ENCODE results near the gene PFAS.
"Not testable (repeated sequence)": the region's sequence is repeated elsewhere in the genome, so short reads cannot be mapped to it uniquely, and the experiment has no call there.

Gene PFAS, protein sequence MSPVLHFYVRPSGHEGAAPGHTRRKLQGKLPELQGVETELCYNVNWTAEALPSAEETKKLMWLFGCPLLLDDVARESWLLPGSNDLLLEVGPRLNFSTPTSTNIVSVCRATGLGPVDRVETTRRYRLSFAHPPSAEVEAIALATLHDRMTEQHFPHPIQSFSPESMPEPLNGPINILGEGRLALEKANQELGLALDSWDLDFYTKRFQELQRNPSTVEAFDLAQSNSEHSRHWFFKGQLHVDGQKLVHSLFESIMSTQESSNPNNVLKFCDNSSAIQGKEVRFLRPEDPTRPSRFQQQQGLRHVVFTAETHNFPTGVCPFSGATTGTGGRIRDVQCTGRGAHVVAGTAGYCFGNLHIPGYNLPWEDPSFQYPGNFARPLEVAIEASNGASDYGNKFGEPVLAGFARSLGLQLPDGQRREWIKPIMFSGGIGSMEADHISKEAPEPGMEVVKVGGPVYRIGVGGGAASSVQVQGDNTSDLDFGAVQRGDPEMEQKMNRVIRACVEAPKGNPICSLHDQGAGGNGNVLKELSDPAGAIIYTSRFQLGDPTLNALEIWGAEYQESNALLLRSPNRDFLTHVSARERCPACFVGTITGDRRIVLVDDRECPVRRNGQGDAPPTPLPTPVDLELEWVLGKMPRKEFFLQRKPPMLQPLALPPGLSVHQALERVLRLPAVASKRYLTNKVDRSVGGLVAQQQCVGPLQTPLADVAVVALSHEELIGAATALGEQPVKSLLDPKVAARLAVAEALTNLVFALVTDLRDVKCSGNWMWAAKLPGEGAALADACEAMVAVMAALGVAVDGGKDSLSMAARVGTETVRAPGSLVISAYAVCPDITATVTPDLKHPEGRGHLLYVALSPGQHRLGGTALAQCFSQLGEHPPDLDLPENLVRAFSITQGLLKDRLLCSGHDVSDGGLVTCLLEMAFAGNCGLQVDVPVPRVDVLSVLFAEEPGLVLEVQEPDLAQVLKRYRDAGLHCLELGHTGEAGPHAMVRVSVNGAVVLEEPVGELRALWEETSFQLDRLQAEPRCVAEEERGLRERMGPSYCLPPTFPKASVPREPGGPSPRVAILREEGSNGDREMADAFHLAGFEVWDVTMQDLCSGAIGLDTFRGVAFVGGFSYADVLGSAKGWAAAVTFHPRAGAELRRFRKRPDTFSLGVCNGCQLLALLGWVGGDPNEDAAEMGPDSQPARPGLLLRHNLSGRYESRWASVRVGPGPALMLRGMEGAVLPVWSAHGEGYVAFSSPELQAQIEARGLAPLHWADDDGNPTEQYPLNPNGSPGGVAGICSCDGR (N-terminal part only)

DNA sequence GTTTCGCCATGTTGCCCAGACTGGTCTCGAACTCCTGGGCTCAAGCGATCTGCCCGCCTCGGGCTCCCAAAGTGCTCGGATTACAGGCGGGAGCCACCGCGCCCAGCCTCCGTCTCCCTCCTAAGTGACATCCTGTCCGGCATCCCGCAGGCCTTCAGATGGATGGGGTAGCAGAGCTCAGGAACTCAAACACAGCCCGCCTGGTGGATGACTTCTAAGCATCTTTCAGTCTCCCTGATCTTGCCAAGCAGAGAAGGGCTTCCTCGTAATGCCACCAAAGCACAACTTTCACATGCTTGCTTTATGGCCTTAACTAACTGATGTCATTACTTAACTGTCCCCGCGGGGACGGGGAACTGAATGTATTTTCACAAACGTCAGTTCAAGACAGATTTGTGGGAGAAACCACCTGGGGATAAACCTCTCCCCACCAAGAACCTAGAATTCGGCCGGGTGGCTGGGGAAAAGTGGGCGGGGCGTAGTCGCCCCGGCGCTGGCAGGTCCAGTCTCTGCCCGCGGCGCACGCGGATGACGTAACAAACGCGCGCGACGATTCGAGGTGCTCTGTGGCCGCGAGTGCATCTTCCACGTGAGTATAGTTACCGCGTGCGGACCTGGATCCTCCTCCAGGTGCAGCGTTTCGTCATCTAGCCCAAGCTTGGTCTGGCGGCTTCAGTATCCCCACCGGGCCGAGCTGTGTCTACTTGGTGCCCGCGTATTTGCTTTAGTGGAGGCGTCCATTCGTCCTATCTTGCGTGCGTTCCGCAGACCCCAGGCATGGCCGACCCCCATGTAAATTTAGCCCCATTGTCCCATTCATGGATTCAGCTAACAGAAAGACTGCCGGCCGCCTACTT, at the start of gene PFAS:
Gene PFAS (plus strand): TSS at position 539 of the 857 bp plus-strand sequence. CDS start 4,649 bp downstream, outside the sequence.
- DNase-seq (ENCODE audit: low read depth, low spot score): peak; percentile 62

DNA sequence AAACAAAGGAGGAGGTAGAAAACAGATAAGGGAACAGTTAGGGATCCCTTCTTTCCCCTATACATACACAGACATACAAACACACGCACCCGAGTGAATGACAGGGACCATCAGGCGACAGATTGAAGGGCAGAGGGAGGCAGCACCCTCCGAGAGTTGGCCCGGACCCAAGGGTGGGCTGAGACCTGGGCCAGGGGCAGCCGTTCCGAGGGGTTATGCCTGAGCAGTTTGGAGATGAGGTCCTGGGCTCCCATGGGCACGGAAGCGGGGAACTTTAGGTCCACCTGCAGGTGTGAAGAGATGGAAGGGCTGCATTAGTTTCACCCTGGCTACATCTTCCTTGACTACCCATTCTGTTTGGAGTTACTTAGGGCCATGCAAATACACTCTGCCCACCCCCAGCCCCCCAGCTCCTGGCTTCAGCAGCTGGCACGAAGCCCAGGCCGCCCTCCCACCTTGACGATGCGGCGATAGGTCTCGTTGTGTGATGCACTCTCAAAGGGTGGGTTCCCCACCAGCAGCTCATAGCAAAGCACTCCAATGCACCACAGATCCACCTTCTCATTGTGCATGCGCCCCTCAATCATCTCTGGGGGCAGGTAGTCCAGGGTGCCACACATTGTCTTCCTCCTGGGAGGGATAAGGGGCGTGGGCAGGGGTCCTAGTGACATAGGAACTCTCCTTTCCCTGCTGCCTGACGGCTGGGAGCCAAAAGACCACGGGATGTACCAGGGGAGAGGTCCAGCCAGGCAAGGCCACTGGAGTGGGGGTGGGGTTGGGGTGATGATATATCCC, 44.1 kb upstream of the PFAS start:
- DNase-seq (ENCODE audit: low read depth, low spot score): no peak

DNA sequence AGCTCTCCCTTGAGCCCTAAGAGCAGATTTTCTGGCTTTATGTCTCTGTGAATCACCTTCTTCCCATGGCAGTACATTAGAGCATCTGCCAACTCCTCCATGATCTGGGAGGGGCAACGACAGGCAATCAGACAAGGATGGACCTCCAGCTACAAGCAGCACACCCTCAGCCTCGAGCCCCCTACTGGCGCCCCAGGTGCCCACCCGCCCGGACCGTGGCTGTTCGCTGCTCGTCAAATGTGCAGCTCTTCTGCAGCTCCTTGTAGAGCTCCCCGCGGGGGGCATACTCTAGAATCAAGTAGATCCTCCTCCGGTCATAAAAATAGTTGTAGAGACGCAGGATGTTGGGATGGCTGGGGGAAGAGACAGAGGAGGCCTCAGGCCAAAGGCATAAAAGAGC, 42.6 kb upstream of the PFAS start:
- no peak for DNase-seq (ENCODE audit: low read depth, low spot score)

DNA sequence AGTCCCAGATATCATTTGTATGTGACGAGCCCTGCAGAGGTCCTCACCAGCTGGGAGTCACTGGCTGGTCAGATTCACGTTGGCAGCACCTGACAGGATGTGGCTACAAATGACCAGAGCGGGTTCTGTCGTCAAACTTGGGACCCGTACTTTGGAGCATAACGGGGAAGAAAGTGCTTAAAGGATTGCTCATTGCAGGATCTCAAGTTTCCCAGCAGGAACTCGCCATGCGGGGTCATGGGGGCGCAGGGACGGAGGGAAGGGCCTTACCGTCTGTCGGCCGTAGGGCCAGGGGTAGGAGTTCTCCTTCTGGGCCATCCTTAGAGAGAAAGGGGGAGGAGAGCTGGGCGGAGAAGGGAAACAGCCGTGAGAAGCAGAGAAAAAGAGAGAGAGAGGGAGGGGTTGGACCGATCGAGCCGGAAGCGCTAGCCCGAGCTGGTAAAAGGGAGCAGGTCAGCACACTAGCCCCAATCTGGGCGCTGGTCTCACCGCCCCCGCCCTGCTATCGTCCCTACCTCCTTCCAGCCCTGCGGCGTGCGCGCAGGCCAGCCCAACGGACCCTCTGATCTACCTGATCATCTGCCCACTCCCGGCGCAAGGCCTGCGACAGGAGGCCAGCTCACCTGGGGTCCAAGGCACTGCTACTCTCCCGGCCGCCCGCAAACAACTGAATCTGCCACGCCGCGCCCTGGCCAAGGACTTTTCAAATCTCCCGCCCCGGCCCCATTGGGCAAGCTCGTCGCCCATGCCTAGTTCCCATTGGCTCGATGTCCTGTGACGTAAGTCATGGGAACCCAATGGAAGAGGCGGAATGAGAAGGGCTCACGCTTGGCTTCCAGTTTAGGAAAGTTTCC, 39.0 kb upstream of the PFAS start, which contains the start of gene AURKB:
Gene AURKB (minus strand): TSS at position 669 of the 854 bp plus-strand sequence. CDS start 351 bp downstream, at position 318.
- DNase-seq (ENCODE audit: low read depth, low spot score): peak; percentile 72

DNA sequence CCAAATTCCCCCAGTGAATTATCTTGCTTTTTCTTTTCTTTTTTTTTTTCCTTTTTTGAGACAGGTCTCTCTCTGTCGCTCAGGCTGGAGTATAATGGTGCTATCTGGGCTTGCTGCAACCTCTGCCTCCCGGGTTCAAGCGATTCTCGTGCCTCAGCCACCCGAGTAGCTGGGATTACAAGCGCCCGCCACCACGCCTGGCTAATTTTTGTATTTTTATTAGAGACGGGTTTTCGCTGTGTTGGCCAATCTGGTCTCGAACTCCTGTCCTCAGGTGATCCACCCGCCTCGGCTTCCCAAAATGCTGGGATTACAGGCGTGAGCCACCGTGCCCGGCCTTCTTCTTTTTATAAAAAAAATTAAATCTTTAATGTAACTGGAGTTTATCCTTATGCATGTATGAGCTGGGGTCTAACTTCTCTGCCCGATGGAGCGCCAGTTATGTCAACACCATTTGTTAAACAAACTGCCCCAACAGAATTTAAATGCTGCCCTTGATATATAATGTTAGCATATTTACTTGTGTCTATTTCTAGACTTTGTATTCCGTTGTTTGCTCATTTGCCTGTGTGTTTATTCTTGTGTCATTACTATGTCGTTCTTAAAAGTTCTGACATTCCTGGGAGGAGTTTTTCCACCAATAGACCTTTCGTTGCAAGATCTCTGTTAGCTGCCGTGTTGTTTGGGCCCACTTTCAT, 38.2 kb upstream of the PFAS start:
- DNase-seq (ENCODE audit: low read depth, low spot score): no peak

DNA sequence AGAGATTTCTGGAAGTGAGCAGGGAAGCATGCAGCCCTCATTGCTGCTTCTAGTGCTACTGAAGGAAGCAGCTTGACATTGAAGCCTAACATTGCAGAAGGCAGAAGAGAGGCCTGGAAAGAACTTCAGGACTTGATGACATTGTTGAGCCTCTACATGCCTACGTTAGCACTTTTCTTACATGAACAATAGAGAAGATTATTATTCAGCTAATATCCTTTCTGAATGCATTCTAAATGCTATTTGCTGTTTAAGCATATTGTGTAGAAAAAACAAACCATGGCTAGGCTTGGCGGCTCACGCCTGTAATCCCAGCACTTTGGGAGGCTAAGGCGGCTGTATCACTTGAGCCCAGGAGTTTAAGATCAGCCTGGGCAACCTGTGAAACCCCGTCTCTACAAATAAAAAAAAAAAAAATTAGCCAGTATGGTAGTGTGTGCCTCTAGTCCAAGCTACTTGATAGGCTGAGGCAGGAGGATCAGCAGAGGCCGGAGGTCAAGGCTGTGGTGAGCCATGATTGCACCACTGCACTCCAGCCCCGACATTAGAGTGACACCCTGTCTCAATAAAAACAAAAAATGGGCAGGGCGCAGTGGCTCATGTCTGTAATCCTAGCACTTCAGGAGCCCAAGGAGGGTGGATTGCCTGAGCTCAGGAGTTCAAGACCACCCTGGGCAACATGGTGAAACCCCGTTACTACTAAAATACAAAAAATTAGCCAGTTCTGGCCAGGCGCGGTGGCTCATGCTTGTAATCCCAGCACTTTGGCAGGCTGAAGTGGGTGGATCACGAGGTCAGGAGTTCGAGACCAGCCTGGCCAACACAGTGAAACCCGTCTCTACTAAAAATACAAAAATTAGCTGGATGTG, 36.5 kb upstream of the PFAS start:
- DNase-seq (ENCODE audit: low read depth, low spot score): no peak

DNA sequence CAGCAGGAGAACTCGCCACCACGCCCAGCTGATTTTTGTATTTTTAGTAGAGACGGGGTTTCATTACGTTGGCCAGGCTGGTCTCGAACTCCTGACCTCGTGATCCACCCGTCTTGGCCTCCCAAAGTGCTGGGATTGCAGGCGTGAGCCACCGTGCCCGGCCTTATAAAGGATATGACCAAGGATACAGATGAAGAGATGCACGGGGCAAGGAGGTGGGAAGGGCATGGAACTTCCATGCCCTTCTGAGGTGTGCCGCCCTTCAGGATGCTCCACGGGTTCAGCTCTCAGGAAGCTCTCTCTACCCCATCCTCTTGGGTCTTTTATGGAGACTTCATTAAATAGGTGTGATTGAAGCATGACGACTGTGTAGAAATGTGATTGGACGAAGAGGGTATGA, 35.1 kb upstream of the PFAS start:
- not testable (repeated sequence) for DNase-seq (ENCODE audit: low read depth, low spot score)

DNA sequence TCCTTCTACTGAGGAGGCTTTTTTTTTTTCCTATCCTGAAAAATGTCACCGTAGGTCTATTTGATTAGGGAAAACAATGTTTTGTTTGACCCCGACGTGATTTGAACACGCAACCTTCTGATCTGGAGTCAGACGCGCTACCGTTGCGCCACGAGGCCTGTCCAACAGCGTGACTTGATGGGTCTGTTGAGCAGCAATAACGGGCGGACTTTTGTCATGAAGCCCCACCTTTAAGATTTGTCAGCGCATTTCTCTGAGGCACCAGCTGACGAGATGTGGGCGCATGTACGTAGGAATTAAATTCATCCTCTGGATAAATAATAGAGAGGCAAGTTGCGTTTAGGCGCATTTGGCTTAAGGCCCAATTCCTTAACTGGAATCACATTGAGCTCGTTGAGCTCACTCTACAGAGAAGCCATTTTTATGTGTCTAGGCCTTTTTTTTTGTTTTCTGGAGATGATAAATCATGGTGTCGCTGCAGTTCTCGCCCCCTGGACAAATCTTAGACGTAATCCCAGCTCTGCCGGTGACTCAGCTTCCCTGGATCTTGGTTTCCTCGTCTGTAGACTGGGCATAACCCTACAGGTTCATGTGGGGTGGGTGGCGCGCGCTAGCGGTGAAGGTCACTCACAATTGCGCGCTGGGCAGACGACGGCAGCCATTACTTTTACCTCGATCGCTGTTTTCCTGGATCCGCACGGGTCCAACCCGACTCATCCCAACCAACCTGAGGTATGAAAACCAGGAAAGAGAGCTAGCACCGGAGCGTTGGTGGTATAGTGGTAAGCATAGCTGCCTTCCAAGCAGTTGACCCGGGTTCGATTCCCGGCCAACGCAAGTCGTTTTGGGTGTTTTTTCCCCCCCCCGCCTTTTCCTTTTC, 28.1 kb upstream of the PFAS start:
- DNase-seq (ENCODE audit: low read depth, low spot score): peak; percentile 83

DNA sequence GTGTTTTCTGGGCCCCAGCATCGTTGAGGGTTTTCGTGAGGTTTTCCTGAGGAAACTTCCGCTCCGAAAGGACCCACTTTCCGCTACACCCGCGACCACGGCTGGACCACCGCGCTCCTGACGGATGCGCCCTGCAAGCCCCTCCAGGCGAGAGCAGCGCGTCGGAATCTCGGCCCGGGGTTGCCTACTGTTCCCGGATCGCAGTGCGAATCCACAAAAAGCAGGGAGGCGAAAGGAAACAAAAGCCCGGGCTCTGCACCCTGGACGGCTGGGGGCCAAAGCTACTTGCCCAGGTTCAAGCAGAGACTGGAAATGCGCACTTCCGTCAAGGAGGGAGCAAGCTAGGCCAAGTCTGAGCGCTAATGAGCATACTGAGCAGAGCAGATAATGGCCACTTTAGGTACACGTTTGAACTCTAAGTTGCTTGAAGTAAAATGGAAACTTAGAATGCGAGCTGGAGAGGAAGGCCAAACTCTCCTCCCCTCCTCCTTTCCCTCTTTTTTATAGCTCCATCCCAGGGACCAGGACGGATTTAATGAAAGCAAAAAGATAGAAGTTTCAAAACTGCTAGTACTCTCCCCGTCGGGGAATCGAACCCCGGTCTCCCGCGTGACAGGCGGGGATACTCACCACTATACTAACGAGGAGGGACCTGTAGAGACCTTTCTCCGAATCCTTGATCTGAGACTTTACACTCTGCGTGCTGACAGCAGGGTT, 27.3 kb upstream of the PFAS start:
- peak; percentile 73 for DNase-seq (ENCODE audit: low read depth, low spot score)

DNA sequence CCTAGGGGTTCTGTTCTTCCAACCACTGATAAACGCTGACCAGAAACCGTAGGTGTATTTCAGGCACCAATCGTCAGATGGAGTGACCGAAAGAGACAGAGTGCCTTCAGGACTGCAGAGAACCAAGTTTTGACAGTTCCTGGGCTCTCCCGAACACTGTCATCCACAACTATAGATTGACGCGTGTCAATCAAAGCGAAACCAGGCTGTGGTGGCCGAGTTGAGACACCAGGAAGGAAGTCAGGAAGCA, 26.8 kb upstream of the PFAS start:
- no peak for DNase-seq (ENCODE audit: low read depth, low spot score)

DNA sequence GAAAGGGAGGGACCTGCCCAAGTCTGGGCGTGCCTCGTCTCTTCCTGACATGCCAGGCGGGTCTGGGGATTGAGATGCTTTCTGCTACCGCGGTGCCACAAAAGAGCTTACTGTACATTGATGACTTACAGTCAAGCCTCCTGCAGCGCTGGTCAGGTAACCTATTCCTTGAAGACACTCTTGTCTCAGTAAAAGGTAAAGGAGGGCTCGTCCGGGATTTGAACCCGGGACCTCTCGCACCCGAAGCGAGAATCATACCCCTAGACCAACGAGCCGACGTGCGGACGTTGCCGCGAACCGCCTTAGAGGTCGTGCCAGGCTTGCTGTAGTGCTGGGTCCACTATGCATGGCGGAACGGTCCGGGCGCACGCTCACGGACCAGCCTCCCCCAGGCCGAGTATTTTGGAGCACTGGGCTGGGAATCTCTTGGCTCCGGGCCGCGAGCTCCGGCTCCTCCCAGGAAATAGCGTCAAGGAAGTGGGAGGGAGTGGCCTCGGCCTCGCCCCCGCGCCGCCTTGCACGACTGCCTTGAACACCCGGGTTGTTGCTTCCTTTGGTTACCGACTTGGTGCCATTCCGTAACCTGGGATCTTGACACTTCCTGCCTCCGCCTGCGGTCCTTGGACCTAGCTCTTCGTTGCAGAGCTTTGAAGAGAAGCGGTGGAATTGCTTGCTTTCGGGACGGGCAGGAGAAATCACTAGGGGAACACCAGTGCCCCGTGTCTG, 26.3 kb upstream of the PFAS start:
- peak; percentile 84 for DNase-seq (ENCODE audit: low read depth, low spot score)

DNA sequence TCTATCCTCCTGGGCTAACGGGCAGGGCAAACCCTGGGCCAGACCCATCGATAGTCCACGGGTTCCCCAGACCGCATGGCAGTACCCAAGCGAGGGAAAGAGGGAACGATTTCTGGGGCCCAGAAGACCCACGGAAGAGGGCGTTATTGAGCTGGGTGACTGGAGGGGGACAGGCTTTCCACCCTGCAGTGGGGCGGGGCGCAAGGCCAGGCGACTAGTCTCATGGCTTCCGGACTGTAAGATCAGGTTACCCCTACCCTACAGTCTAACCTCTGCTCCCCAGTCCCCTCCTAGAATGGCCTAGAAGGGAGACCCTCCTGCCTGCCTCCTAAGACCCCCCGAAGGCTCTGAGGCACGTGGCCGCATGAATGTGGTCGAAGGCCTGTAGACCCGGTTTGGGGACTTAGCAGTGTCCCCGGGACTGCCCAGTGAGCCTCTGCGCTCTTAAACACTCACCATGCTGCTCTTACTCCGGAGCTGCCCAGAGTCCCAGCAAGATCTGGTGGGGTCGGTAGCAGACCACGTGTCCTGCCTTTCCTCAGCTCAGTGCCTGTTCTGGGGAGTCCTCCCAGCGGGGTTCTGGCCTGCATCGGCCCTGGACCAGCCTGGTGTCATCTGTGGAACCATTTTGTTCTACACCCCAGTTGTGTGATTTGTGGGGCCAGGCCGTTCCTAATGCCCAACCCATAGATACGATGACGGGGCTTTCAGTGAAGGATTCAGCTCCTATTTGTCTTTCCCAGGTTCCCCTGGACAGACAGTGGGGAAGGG, 25.5 kb upstream of the PFAS start:
- no peak for DNase-seq (ENCODE audit: low read depth, low spot score)

DNA sequence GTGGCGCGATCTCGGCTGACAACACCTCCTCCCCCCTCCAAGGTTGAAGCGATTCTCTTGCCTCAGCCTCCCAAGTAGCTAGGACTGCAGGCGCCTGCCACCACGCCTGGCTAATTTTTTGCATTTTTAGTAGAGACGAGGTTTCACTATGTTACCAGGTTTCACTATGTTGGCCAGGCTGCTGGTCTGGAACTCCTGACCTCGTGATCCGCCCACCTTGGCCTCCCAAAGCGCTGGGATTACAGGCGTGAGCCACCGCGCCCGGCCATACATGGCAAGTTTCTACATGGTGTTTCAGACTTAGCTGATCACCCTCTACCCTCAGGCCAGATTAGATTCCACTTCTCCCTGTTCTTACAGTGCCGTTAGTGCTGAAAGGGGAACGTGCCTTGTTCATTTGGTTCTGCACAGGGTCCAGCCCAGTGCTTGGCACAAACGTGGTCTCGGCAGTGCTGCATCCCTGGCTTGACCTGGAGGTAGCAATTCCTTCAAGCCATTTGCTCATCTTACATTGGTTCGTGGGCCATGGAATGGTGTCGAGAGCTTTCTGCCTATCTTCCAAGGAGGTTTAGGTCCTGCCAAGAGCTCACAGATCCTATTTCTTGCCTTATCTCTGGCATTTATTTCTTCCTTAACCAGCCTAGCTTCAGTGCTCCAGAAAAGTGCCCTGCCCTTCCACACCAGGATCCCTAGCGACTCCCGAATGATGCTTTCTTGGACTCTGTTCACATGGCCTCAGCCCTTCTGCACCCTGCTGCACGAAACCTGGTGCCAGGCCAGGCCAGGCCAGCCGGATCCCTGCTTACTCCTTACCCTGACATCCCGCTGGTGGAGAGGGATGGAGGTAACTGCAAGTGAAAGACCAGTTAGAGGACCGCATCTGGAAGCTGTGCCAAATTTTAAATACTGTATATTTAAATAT, 23.9 kb upstream of the PFAS start:
- DNase-seq (ENCODE audit: low read depth, low spot score): no peak
